ENCODE measurements around the gene ACSS2. TPM values are rescaled to one million over a fixed set of nuclear protein-coding genes. Genes with fewer than 3 reads are reported as not detected.

Gene ACSS2
- total RNA-seq, 1 donor: 32.3 TPM

GRCh38 chr20:34951252-34951651, 74.8 kb downstream of the ACSS2 start:
- H3K4me3 ChIP-seq (ENCODE audit: low read depth, low read length): no peak overlapping the region
- DNase-seq (ENCODE audit: low read depth): no peak
- no peak for TF ChIP-seq CTCF (IDR thresholded peaks at IDR 0.05; ENCODE audit: insufficient read depth, low read length)

- DNase-seq (ENCODE audit: low read depth): no peak
- H3K4me3 ChIP-seq (ENCODE audit: low read depth, low read length): no peak overlapping the region
Measured at GRCh38 chr20:34951652-34952051, 75.2 kb downstream of the ACSS2 start.

GRCh38 chr20:34952671-34953070, 76.3 kb downstream of the ACSS2 start:
- TF ChIP-seq CTCF (IDR thresholded peaks at IDR 0.05; ENCODE audit: insufficient read depth, low read length): no peak
- DNase-seq (ENCODE audit: low read depth): no peak

More at GRCh38 chr20:34951652-34952051, 75.2 kb downstream of the ACSS2 start:
- TF ChIP-seq CTCF (IDR thresholded peaks at IDR 0.05; ENCODE audit: insufficient read depth, low read length): no peak

GRCh38 chr20:34953960-34954359, 77.5 kb downstream of the ACSS2 start:
- no peak for TF ChIP-seq CTCF (IDR thresholded peaks at IDR 0.05; ENCODE audit: insufficient read depth, low read length)
- no peak overlapping the region for H3K4me3 ChIP-seq (ENCODE audit: low read depth, low read length)
- DNase-seq (ENCODE audit: low read depth): no peak

More at GRCh38 chr20:34952671-34953070, 76.3 kb downstream of the ACSS2 start:
- no peak overlapping the region for H3K4me3 ChIP-seq (ENCODE audit: low read depth, low read length)

GRCh38 chr20:34954904-34955230, 78.5 kb downstream of the ACSS2 start:
- TF ChIP-seq CTCF (IDR thresholded peaks at IDR 0.05; ENCODE audit: insufficient read depth, low read length): no peak
- peak overlapping the region; percentile 87 for H3K4me3 ChIP-seq (ENCODE audit: low read depth, low read length)
- no peak for DNase-seq (ENCODE audit: low read depth)

GRCh38 chr20:34955231-34956040, 79.0 kb downstream of the ACSS2 start, which contains the start of the genes GSS and MYH7B:
Gene GSS (minus strand): TSS chr20:34955806. CDS start chr20:34951852, 3,954 bp downstream.
Gene MYH7B (plus strand): TSS chr20:34955868. CDS start chr20:34978006, 22,138 bp downstream.
- peak; percentile 95 for DNase-seq (ENCODE audit: low read depth)
- peak within 1 kb of the TSS; percentile 87 for H3K4me3 ChIP-seq (ENCODE audit: low read depth, low read length)
- TF ChIP-seq CTCF (IDR thresholded peaks at IDR 0.05; ENCODE audit: insufficient read depth, low read length): peak; percentile 58

Data from fibroblast of the aortic adventitia (primary cell).